Mesendoderm (in vitro differentiated cells): ENCODE results near the gene HILPDA.

Experiments used
- DNase-seq: peaks from one replicate; pipeline ENCODE4 v3.0.0; 2013
- H2AK5ac ChIP-seq: 2 replicates; pipeline ENCODE4 v1.6.1; 2013; ENCODE audit warnings: low read length, inconsistent platforms
- H2BK120ac ChIP-seq: 2 replicates; pipeline ENCODE4 v1.6.1; 2013; ENCODE audit warnings: low read depth, mild to moderate bottlenecking, low read length, moderate library complexity, mixed read lengths
- H2BK15ac ChIP-seq: replicated peaks from 2 replicates; pipeline ENCODE4 v1.6.1; 2013; ENCODE audit warnings: low read depth, mild to moderate bottlenecking, moderate library complexity
- H2BK5ac ChIP-seq: 2 replicates; pipeline ENCODE4 v1.6.1; 2013; ENCODE audit warnings: low read length, inconsistent platforms
- H3K18ac ChIP-seq: 2 replicates; pipeline ENCODE4 v1.6.1; 2013; ENCODE audit warnings: mild to moderate bottlenecking, low read length, mixed read lengths
- H3K23ac ChIP-seq: one replicate; pipeline ENCODE4 v1.6.1; 2013; ENCODE audit warnings: low read length
- H3K27ac ChIP-seq: 2 replicates; pipeline ENCODE4 v1.5.1; 2013; ENCODE audit warnings: low read depth, mild to moderate bottlenecking, inconsistent platforms, low read length, moderate library complexity
- H3K27me3 ChIP-seq: 2 replicates; pipeline ENCODE4 v1.6.1; 2013; ENCODE audit warnings: low read length, control low read depth, mild to moderate bottlenecking, inconsistent platforms; ENCODE audit not compliant: insufficient read depth, poor library complexity
- H3K36me3 ChIP-seq: 2 replicates; pipeline ENCODE4 v1.6.1; 2013; ENCODE audit warnings: low read length, inconsistent platforms; ENCODE audit not compliant: control insufficient read depth, insufficient read depth
- H3K4ac ChIP-seq: one replicate; pipeline ENCODE4 v1.6.1; 2013; ENCODE audit warnings: low read depth, mild to moderate bottlenecking, low read length, moderate library complexity
- H3K4me1 ChIP-seq: 2 replicates; pipeline ENCODE4 v1.6.1; 2013; ENCODE audit warnings: low read depth, low read length, inconsistent platforms; ENCODE audit not compliant: control insufficient read depth
- H3K4me2 ChIP-seq: 2 replicates; pipeline ENCODE4 v1.6.1; 2013; ENCODE audit warnings: low read length
- H3K4me3 ChIP-seq: 2 replicates; pipeline ENCODE4 v1.5.1; 2013; ENCODE audit warnings: mild to moderate bottlenecking, low read length
- H3K56ac ChIP-seq: one replicate; pipeline ENCODE4 v1.6.1; 2013; ENCODE audit warnings: low read length
- H3K79me1 ChIP-seq: 2 replicates; pipeline ENCODE4 v1.6.1; 2013; ENCODE audit warnings: low read length, inconsistent platforms
- H3K79me2 ChIP-seq: 2 replicates; pipeline ENCODE4 v1.6.1; 2013; ENCODE audit warnings: mild to moderate bottlenecking, low read length; ENCODE audit not compliant: control insufficient read depth, insufficient read depth
- H3K9ac ChIP-seq: 2 replicates; pipeline ENCODE4 v1.6.1; 2013; ENCODE audit warnings: low read length, inconsistent platforms
- H4K5ac ChIP-seq: one replicate; pipeline ENCODE4 v1.6.1; 2013; ENCODE audit warnings: low read length
- H4K8ac ChIP-seq: one replicate; pipeline ENCODE4 v1.6.1; 2013; ENCODE audit warnings: low read depth, mild to moderate bottlenecking, control low read depth, low read length, moderate library complexity
- WGBS: extraction: QIAGEN DNeasy Blood & Tissue Kit; methylation state at CpG from one replicate; pipeline ENCODE4 v1.1.7; 2013; ENCODE audit warnings: low lambda C conversion rate, missing lambda C conversion rate; ENCODE audit not compliant: insufficient coverage; ENCODE audit errors: extremely low coverage; 5-methylcytosine and 5-hydroxymethylcytosine counted together

HILPDA gene

DNA sequence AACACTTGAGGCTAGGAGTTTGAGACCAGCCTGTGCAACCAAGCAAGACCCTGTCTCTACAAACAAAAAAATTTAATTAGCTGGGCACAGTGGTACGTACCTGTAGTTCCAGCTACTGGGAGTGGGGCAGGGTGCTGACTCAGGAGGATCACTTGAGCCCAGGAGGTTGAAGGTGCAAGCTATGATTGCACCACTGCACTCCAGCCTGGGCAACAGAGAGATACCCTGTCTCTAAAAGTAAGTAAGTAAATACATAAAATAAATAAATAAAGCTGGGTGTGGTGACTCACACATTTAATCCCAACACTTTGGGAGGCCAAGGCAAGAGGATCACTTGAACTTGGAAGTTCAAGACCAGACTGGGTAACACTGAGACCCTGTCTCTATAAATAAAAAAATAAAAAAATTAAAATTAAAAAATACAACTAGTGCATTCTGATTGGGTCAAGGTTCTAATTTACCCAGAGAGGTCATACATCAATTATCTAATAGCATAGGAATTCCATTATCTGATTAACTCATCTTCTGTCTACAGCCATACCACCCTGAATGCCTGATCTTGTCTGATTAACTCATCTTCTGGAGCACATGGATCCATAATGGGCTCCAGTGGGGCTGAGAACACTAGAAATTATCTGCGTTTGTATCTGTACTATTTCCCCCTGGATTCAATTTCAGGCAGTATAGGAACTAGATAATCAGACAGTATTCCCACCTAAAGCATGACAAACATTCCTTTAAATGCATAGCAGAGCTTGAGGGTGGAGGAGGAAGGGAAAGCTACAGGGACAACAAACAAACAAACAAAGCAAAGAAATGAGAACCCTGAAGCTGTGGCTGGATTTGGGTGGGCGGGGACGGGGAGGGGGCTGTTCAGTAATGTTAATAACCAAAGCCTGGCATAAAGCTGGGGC is 21.0 kb upstream of the HILPDA start:
- Histone ChIP-seq H3K4me3 (no peak overlapping the region), H3K4ac (no peak overlapping the region), H2BK15ac (no peak overlapping the region), H4K5ac (no peak overlapping the region), H2BK5ac (no peak overlapping the region), H3K79me1 (no peaks in the 10 kb centered on the region), H2BK120ac (no peak overlapping the region), H3K36me3 (no peaks in the 10 kb centered on the region), H3K9ac (no peak overlapping the region), H3K4me2 (no peak overlapping the region), H3K27me3 (no peaks in the 10 kb centered on the region), H2AK5ac (no peak overlapping the region), H4K8ac (no peak overlapping the region), H3K18ac (peak overlapping the region; percentile 62), H3K4me1 (peaks cover 5% of the 10 kb centered on the region), H3K27ac (no peak overlapping the region), H3K56ac (no peak overlapping the region), H3K79me2 (no peaks in the 10 kb centered on the region), H3K23ac (no peak overlapping the region)
- DNase-seq = peak; percentile 55
- no CpG with 5 or more reads among the region's 4 CpGs for WGBS

DNA sequence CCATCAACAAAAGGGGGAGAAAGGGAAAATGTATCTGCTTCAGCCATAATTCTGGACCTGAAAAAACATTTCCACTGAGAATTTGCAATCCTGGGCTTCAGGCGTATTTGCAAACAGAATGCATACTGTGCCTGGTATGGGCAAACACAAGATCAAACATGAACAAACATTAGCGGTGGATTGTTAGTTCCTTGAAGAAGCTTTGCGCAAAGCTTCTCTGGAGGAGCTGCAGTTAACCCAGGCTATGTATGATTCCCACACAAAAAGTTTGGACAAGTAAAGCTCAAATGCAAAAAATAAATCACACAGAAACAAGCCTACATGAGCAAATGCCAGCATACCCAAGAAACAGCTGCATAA is 20.4 kb upstream of the HILPDA start:
- Histone ChIP-seq H3K18ac (peak overlapping the region; percentile 62), H3K27ac (no peak overlapping the region), H2BK15ac (no peak overlapping the region), H2AK5ac (no peak overlapping the region), H3K27me3 (no peaks in the 10 kb centered on the region), H4K8ac (no peak overlapping the region), H3K23ac (no peak overlapping the region), H3K4ac (no peak overlapping the region), H3K9ac (no peak overlapping the region), H3K79me1 (no peaks in the 10 kb centered on the region), H3K56ac (no peak overlapping the region), H3K79me2 (no peaks in the 10 kb centered on the region), H3K4me3 (no peak overlapping the region), H3K4me1 (peaks cover 5% of the 10 kb centered on the region), H2BK120ac (no peak overlapping the region), H4K5ac (no peak overlapping the region), H3K36me3 (no peaks in the 10 kb centered on the region), H2BK5ac (no peak overlapping the region), H3K4me2 (no peak overlapping the region)
- peak; percentile 35 for DNase-seq
- no CpG with 5 or more reads among the region's 3 CpGs for WGBS

DNA sequence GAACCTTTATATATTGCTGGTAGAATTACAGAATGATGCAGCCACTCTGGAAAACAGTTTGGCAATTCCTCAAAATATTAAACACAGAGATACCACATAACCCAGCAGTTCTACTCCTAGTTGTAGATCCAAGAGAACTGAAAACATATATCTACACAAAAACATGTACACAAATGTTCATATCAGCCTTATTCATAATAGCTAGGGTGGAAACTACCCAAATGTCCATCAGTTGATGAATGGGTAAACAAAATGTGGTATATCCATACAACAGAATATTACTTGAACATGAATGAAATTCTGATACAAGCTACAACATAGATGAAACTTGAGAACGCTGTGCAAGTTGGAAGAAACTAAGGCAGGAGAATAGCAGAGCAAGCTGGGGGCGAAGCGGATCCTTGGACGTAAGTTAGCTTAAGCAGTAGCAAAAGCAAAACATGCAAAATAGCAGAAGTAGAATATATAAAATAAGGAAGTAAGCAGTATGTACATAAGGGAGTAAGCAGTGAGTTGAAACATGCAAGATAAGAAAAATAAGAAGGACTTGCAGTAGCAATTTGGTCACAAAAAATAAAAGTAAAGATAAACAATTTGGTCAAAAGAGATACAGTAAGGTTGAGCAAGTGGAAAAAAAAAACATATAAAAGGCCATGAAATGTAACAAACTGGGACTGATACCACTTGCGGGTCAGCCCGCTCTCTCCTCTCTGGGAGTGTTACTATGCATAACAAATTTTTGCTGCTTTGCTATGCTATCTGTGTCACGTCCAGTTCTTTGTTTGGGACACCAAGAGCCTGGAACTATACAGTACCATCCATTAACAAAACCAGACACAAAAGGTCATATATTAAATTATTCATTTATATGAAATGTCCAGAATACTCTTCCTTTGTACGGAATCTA is 18.0 kb upstream of the HILPDA start:
- no CpG with 5 or more reads among the region's 8 CpGs for WGBS
- no peak overlapping the region for H2AK5ac ChIP-seq

DNA sequence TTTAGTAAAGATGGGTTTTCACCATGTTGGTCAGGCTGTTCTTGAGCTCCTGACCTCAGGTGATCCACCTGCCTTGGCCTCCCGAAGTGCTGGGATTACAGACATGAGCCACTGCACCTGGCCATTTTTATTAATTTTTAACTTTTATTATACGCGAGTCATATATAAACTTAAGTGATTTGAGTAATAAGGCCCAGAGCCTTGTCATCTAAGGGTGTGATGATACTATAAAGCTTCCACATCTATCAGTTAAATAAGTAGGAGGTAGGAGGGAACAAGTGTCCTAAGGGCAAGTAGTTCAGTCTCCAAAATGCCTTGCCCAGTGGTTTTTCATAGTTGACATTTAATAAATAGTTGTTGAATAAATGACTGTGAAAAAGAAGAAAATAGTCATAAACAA is 13.3 kb upstream of the HILPDA start:
- no CpG with 5 or more reads among the region's 3 CpGs for WGBS
- Histone ChIP-seq H3K27me3 (no peaks in the 10 kb centered on the region), H3K27ac (no peak overlapping the region)

More for the DNA sequence above, 18.0 kb upstream of the HILPDA start:
- no peak overlapping the region for H3K9ac ChIP-seq
- H4K8ac ChIP-seq = no peak overlapping the region
- H3K4me1 ChIP-seq = peaks cover 5% of the 10 kb centered on the region
- no peak overlapping the region for H3K4ac ChIP-seq
- no peak overlapping the region for H2BK15ac ChIP-seq
- no peak overlapping the region for H3K27ac ChIP-seq
- H3K4me3 ChIP-seq = no peak overlapping the region
- no peak for DNase-seq
- no peaks in the 10 kb centered on the region for H3K79me1 ChIP-seq
- H3K18ac ChIP-seq = no peak overlapping the region
- H3K27me3 ChIP-seq = no peaks in the 10 kb centered on the region
- no peak overlapping the region for H3K4me2 ChIP-seq
- no peak overlapping the region for H3K23ac ChIP-seq
- H2BK5ac ChIP-seq = no peak overlapping the region
- H3K56ac ChIP-seq = no peak overlapping the region
- H2BK120ac ChIP-seq = no peak overlapping the region
- H3K79me2 ChIP-seq = no peaks in the 10 kb centered on the region
- no peak overlapping the region for H4K5ac ChIP-seq
- no peaks in the 10 kb centered on the region for H3K36me3 ChIP-seq

DNA sequence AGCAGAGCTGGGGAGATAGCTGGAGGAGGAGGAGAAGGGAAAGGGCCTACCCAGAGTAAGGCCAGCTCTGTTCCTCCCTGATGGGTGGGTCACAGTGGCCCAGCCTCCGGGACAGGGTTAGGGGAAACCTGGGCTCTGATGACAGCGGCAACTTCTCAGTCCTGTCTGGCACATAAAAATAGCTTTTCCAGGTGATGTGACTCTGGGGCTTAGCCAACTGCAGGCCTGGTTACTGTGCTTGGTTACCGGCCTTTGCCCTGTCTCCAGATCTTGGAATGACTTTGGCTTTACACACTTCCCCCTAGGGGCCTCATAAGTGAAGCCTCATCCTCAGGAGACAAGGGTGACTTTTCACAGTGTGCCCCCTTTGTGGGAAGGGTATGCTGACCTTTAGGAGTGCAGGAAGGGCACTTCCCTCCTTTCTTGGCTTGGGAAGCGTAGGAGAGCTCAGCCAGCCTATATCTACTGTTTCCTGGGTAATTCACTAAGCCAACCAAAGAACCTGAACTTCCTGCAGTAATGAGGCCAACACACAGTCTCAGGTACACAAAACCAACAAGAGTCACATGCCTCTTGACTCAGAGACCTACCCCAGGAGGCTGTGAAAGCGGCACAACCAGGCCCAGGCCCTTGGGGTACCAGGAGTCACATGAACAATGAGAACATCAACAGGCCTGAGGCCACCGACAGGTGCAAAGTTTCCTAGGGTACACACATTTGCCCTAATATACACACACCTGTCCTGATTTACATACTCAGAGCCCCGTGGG is 11.7 kb upstream of the HILPDA start:
- no peak overlapping the region for H3K9ac ChIP-seq
- H3K27ac ChIP-seq = no peak overlapping the region

More for the DNA sequence above, 13.3 kb upstream of the HILPDA start:
- Histone ChIP-seq H4K8ac (no peak overlapping the region), H3K56ac (no peak overlapping the region), H3K4me3 (no peak overlapping the region), H3K79me1 (no peaks in the 10 kb centered on the region), H4K5ac (no peak overlapping the region), H2BK120ac (no peak overlapping the region), H3K79me2 (no peaks in the 10 kb centered on the region), H3K23ac (no peak overlapping the region), H3K4me2 (no peak overlapping the region), H2AK5ac (no peak overlapping the region), H3K4ac (no peak overlapping the region), H3K9ac (no peak overlapping the region), H3K36me3 (no peaks in the 10 kb centered on the region), H3K18ac (no peak overlapping the region), H2BK15ac (no peak overlapping the region), H2BK5ac (no peak overlapping the region), H3K4me1 (no peaks in the 10 kb centered on the region)
- no peak for DNase-seq

More for the DNA sequence above, 11.7 kb upstream of the HILPDA start:
- Histone ChIP-seq H3K4me2 (no peak overlapping the region), H3K79me1 (no peaks in the 10 kb centered on the region), H2BK120ac (no peak overlapping the region), H2BK15ac (no peak overlapping the region), H3K23ac (no peak overlapping the region), H4K5ac (no peak overlapping the region), H3K4ac (no peak overlapping the region), H3K36me3 (no peaks in the 10 kb centered on the region), H3K56ac (no peak overlapping the region), H3K4me1 (no peaks in the 10 kb centered on the region), H3K27me3 (no peaks in the 10 kb centered on the region), H2AK5ac (no peak overlapping the region), H4K8ac (no peak overlapping the region), H3K4me3 (no peak overlapping the region), H3K18ac (no peak overlapping the region), H2BK5ac (no peak overlapping the region), H3K79me2 (no peaks in the 10 kb centered on the region)
- DNase-seq = no peak
- WGBS = no CpG with 5 or more reads among the region's 7 CpGs
